NK-92 treated with Interleukin-12 subunit alpha and Interleukin-12 subunit beta, amount 100 ng/mL, for 24 hours (cell line): ENCODE results near the gene NAIP.
"Not testable (repeated sequence)": the region's sequence is repeated elsewhere in the genome, so short reads cannot be mapped to it uniquely, and the experiment has no call there.

Source experiments
- DNase-seq: peaks from one replicate; lab custom pipeline; 2025; lab: John Stamatoyannopoulos, UW

NAIP gene

GRCh38 chr5:71025289-71025953 lies at the start of gene NAIP:
TSS of gene NAIP (minus strand) at chr5:71025339. CDS start at chr5:71012915, 12,424 bp downstream.
- DNase-seq = not testable (repeated sequence)

- not testable (repeated sequence) for DNase-seq
Measured at GRCh38 chr5:71067262-71067928, 42.3 kb upstream of the NAIP start, which contains the start of gene GTF2H2. TSS of gene GTF2H2 (minus strand) at chr5:71067676. CDS start at chr5:71062763, 4,913 bp downstream.

- not testable (repeated sequence) for DNase-seq
Measured at GRCh38 chr5:71061322-71061721, 36.2 kb upstream of the NAIP start.

GRCh38 chr5:71059426-71059825 lies 34.3 kb upstream of the NAIP start:
- not testable (repeated sequence) for DNase-seq

- not testable (repeated sequence) for DNase-seq
Measured at GRCh38 chr5:71044808-71045207, 19.7 kb upstream of the NAIP start.

- DNase-seq = not testable (repeated sequence)
Measured at GRCh38 chr5:71044128-71044527, 19.0 kb upstream of the NAIP start.

- not testable (repeated sequence) for DNase-seq
Measured at GRCh38 chr5:71031046-71031776, 6.1 kb upstream of the NAIP start.

- not testable (repeated sequence) for DNase-seq
Measured at GRCh38 chr5:71020643-71021042, 4.5 kb downstream of the NAIP start.

- not testable (repeated sequence) for DNase-seq
Measured at GRCh38 chr5:71018376-71019005, 6.6 kb downstream of the NAIP start.

- DNase-seq = no peak
Measured at GRCh38 chr5:71014176-71014575, 11.0 kb downstream of the NAIP start.

- no peak for DNase-seq
Measured at GRCh38 chr5:71013575-71013974, 11.6 kb downstream of the NAIP start.

- no peak for DNase-seq
Measured at GRCh38 chr5:71011194-71011792, 13.8 kb downstream of the NAIP start.

- DNase-seq = not testable (repeated sequence)
Measured at GRCh38 chr5:71006983-71007382, 18.2 kb downstream of the NAIP start.

GRCh38 chr5:70984882-70985281 lies 40.3 kb downstream of the NAIP start:
- DNase-seq = not testable (repeated sequence)

- not testable (repeated sequence) for DNase-seq
Measured at GRCh38 chr5:70967220-70967619, 57.9 kb downstream of the NAIP start.

- DNase-seq = not testable (repeated sequence)
Measured at GRCh38 chr5:70964531-70964930, 60.6 kb downstream of the NAIP start.

- DNase-seq = not testable (repeated sequence)
Measured at GRCh38 chr5:70953068-70953467, 72.1 kb downstream of the NAIP start.

- DNase-seq = not testable (repeated sequence)
Measured at GRCh38 chr5:70932560-70932959, 92.6 kb downstream of the NAIP start.

GRCh38 chr5:70931709-70932368 lies 93.3 kb downstream of the NAIP start:
- DNase-seq = not testable (repeated sequence)

GRCh38 chr5:70925211-70925562 lies 100.0 kb downstream of the NAIP start:
- not testable (repeated sequence) for DNase-seq
